ENCODE measurements around the gene SSTR1.
A peak's percentile ranks its signal among the peaks of the same experiment; 100 is the strongest.
"Not testable (repeated sequence)": the region's sequence is repeated elsewhere in the genome, so short reads cannot be mapped to it uniquely, and the experiment has no call there.

The SSTR1 gene, protein sequence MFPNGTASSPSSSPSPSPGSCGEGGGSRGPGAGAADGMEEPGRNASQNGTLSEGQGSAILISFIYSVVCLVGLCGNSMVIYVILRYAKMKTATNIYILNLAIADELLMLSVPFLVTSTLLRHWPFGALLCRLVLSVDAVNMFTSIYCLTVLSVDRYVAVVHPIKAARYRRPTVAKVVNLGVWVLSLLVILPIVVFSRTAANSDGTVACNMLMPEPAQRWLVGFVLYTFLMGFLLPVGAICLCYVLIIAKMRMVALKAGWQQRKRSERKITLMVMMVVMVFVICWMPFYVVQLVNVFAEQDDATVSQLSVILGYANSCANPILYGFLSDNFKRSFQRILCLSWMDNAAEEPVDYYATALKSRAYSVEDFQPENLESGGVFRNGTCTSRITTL

GRCh38 chr14:38207736-38208617 is at the start of gene SSTR1:
SSTR1 (plus strand) TSS chr14:38207904; CDS start chr14:38209390, 1,486 bp downstream.
- no peak for DNase-seq (ENCODE audit: low spot score)

GRCh38 chr14:38158468-38158867 is 49.2 kb upstream of the SSTR1 start:
- DNase-seq (ENCODE audit: low spot score) = no peak

DNA sequence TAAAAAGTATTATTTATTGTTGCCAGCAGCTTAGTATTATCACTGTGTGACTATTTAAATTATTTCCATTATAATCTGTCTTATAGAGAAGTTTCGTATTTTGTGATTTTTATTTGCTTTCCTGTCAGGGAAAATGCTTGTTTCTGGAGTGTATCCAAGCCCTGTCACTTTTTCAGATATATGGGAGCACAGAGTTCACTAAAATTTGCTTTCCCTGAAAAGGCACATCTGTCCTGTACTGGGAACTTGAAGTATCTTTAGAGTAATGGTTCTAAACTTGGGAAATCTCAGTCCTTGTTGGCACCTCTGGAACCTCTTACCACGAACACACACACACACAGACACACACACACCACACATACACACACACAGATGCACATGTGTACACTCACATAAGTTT is 39.3 kb upstream of the SSTR1 start:
- DNase-seq (ENCODE audit: low spot score) = no peak

DNA sequence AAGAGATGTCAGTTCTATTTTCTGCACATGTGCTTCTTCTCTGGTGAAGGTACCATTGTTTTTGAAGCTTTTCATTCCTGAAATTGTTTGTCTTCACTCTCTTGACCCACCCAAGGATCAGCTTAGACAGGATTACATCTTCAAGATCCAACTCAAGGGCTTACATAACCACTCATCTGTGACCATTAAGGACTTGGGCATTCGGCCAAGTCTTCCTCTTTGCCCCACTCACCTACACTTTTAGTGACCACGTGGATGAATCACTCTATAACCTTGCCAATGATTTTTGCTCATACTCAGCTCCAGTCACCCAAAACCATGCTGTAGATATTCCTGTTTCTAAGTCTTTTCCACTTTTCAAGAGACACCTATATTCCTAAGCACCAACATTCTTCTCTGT is 36.5 kb upstream of the SSTR1 start:
- DNase-seq (ENCODE audit: low spot score) = no peak

- no peak for DNase-seq (ENCODE audit: low spot score)
Measured at GRCh38 chr14:38174711-38175110, 33.0 kb upstream of the SSTR1 start.

- DNase-seq (ENCODE audit: low spot score) = peak; percentile 15
Measured at GRCh38 chr14:38175658-38176057, 32.0 kb upstream of the SSTR1 start.

DNA sequence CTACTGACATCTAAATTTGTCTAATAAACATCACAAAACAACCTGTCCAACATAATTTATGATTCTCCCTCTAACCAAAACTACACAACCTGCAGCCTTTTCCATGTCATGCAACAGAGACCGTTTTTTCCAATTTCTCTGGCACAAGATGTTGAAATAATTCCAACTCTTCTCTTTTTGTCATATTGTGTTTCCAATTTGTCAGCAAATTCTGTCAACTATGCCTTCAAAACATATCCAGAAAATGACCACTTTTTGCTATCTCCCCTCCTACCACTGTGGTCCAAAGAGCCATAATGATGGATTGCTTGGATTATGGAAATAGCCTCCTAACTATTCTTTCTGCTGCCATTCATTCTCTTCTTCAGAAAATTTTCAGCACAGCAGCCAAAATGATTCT is 31.3 kb upstream of the SSTR1 start:
- no peak for DNase-seq (ENCODE audit: low spot score)

DNA sequence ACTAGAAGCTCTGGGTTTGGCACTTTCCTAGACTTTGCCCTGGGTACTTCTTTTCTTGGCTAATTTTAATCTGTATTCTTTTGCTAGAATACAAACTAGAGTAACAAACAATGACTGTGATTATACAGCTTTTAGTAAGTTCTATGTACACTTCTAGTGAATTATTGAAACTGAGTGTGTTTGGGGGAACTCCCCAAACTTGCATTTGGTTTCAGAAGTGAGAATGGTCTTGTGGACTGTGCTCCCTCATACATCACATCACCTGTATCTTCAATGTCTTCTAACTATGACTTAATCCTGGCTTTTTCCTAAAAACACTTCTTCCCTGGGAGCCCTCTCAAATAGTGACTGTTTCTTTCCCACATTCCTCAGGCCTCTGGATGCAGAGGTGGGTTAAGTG is 23.6 kb upstream of the SSTR1 start:
- no peak for DNase-seq (ENCODE audit: low spot score)

GRCh38 chr14:38185671-38186070 is 22.0 kb upstream of the SSTR1 start:
- no peak for DNase-seq (ENCODE audit: low spot score)

GRCh38 chr14:38186216-38186615 is 21.5 kb upstream of the SSTR1 start:
- no peak for DNase-seq (ENCODE audit: low spot score)

DNA sequence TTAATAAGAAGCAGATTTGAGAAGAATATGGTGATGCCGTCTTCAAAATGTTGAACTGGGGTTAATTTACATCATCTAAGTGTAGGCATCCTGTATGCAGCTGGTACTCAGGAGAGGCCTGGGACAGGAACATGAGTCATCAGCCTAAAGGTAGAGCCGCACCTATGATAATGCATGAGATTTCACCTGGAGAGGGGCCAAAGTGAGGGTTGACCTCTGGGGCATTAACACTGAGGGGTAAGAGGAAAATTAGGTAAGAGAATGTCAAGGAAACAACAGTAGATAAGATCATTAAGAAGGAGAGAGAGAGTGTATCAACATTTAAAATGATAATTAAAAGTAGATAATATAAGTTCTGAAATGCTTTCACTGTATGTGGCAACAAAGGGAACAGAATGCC is 20.2 kb upstream of the SSTR1 start:
- no peak for DNase-seq (ENCODE audit: low spot score)

DNA sequence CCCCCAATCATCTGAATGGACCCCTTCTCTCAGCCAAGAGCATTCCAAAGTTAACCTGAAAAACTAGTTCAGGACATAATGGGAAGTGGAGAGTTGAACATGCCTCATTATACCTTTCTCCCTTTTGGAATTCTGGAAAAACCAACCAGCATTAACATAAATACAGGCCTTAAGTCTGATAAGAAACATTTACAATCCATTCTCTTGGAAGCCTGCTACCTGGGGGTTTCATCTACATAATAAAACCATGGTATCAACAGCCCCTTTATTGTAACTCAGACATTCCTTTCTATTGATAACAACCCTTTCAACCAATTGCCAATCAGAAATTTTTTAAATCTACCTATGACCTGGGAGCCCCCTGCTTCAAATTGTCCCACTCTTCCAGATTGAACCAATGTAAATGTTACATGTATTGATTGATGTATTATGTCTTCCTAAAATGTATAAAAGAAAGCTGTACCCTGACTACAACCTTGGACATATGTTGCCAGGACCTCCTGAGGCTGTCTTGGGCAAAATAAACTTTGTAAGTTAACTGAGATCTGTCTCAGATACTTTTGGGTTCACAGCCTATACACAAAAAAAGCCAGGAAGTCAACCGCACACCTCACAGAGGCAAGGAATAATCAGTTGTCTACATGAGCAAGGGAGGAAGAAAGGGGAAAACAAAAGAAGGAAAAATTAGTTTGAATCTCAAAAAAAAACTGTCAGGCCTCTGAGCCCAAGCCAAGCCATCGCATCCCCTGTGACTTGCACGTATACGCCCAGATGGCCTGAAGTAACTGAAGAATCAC is 17.6 kb upstream of the SSTR1 start:
- DNase-seq (ENCODE audit: low spot score) = no peak

GRCh38 chr14:38190846-38191245 is 16.9 kb upstream of the SSTR1 start:
- DNase-seq (ENCODE audit: low spot score) = not testable (repeated sequence)

DNA sequence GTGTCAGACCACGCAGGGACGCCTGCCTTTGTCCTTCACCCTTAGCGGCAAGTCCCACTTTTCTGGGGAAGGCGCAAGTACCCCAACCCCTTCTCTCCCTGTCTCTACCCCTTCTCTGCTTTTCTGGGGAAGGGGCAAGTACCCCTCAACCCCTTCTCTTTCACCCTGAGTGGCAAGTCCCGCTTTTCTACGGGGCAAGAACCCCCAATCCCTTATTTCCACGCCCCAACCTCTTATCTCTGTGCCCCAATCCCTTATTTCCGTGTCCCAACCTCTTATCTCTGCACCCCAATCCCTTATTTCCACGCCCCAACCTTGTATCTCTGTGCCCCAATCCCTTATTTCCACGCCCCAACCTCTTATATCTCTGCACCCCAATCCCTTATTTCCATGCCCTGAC is 16.2 kb upstream of the SSTR1 start:
- DNase-seq (ENCODE audit: low spot score) = not testable (repeated sequence)

DNA sequence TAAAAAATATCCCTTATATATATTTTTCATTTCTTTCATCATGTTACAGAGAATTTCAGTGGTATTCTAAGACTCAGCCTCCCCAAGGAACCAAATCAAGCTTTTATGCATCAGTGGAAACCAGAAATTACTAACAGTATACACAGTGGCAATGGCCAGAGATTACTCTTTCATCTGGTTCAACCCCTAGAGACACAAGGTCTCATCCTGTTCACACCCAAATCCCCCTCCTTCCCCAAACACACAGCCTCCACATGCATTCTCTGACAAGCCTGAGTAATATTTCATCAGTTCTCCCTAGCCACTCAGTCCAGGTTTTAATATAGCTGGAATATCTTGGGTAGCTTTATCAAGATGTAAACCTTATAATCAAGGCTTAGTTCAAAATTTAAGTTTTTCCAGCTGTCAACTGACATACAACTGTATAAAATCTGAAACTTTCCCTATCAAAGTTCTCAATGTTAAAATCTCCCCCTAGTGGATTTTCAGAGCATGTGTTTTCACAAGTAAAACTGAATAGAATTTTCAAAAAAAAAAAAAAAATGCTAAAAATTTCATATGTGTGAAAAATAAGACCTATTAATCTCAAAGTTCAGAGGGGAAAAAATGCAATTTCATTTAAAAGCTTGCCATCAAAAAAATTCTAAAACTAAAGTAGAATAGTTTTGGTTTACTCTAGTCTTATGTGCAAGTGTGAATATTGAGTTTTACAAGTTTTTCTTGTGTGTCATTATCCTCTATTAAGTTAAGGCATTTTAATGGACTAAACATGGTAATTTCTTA is 10.5 kb upstream of the SSTR1 start:
- DNase-seq (ENCODE audit: low spot score) = no peak

- no peak for DNase-seq (ENCODE audit: low spot score)
Measured at GRCh38 chr14:38197784-38198335, 9.8 kb upstream of the SSTR1 start.

GRCh38 chr14:38198425-38198824 is 9.3 kb upstream of the SSTR1 start:
- DNase-seq (ENCODE audit: low spot score) = no peak

DNA sequence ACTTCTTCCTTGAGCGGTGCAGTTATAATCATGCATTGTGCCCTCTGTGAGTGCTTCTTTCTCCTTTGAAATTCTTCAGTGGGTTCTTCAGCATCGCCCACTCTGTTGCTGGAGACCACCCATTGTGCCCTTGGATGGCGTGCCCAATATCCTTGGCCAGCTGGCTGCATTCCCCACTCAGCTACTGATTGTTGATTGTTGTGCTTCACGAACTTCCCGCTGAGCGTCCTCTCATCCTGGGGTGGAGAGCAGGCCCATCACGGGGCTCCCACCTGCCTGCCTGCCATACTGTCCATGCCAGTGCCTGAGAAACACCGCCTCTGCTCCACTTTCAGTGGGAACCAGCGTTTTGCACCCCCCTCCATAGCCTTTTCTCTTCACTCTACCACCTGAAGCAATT is 8.6 kb upstream of the SSTR1 start:
- no peak for DNase-seq (ENCODE audit: low spot score)

- DNase-seq (ENCODE audit: low spot score) = no peak
Measured at GRCh38 chr14:38199739-38200138, 8.0 kb upstream of the SSTR1 start.

- DNase-seq (ENCODE audit: low spot score) = no peak
Measured at GRCh38 chr14:38201137-38201828, 6.4 kb upstream of the SSTR1 start.

All from activated CD4-positive, alpha-beta T cell treated with anti-CD3 and anti-CD28 coated beads, Interleukin-2, Interleukin-4, amounts not matched to agents 100 ng/mL and 50 ng/mL, durations not matched to agents 16 hours and 8 hours (primary cell).